CD4-positive, alpha-beta T cell (primary cell): Measurements from ENCODE around the gene CRCP. TPM values are rescaled to one million over a fixed set of nuclear protein-coding genes. Genes with fewer than 3 reads are reported as not detected.
"Not testable (repeated sequence)": the region's sequence is repeated elsewhere in the genome, so short reads cannot be mapped to it uniquely, and the experiment has no call there.

Experiments used
- ATAC-seq: fragments of 200-7000 bp; cut with Tn5 transposase; one replicate; pipeline ENCODE4 v1.10.0; 2022; ENCODE audit warnings: mild to moderate bottlenecking; ENCODE audit not compliant: poor library complexity
- CTCF ChIA-PET: fragments of 350-600 bp; sonication (Branson Sonifier 250); formaldehyde crosslinking; loops from one replicate; lab custom pipeline; 2021; ENCODE audit warnings: antibody characterized with exemption, inconsistent platforms; lab: Charles Lee
- POLR2A ChIA-PET: fragments of 350-600 bp; sonication (Branson Sonifier 250); formaldehyde crosslinking; loops from one replicate; lab custom pipeline; 2021; ENCODE audit warnings: antibody characterized with exemption, inconsistent platforms; lab: Charles Lee
- DNase-seq, 14 experiments: peaks; one replicate each; pipeline ENCODE4 v3.0.0-alpha.2; 2013 to 2020; ENCODE audit warnings: mixed read lengths in 2 of 14
- H3K27ac ChIP-seq, 2 donors: one replicate each; pipeline versions ENCODE4 v1.5.1 to v1.7.0; 2013; ENCODE audit warnings: low read length in 2 of 2, low read depth in 1 of 2, mild to moderate bottlenecking in 1 of 2
- H3K27me3 ChIP-seq, 2 experiments: 1 replicate in 1 of 2; 2 replicates in 1 of 2; pipeline versions ENCODE4 v1.6.1 to v1.7.0; 2013; ENCODE audit warnings: low read length in 2 of 2, control low read depth in 1 of 2, mild to moderate bottlenecking in 1 of 2, moderate library complexity in 1 of 2; ENCODE audit not compliant: insufficient read depth in 2 of 2, control insufficient read depth in 1 of 2
- H3K36me3 ChIP-seq: one replicate; pipeline ENCODE4 v1.6.1; 2013; ENCODE audit warnings: low read length, control low read depth; ENCODE audit not compliant: insufficient read depth
- H3K4me1 ChIP-seq: one replicate; pipeline ENCODE4 v1.6.1; 2013; ENCODE audit warnings: low read length, control low read depth; ENCODE audit not compliant: insufficient read depth
- H3K4me3 ChIP-seq: one replicate; pipeline ENCODE4 v1.5.1; 2013; ENCODE audit warnings: mild to moderate bottlenecking, low read length, moderate library complexity
- H3K9me3 ChIP-seq, 2 experiments: 1 replicate in 1 of 2; 2 replicates in 1 of 2; pipeline versions ENCODE4 v1.6.1 to v1.7.0; 2013; ENCODE audit warnings: low read length in 2 of 2, mild to moderate bottlenecking in 2 of 2, control low read depth in 1 of 2, moderate library complexity in 1 of 2; ENCODE audit not compliant: control insufficient read depth in 1 of 2, insufficient read depth in 1 of 2
- H3K27ac Mint-ChIP-seq: one replicate; pipeline ENCODE4 v1.8.0; 2020; ENCODE audit warnings: mixed read lengths
- H3K27me3 Mint-ChIP-seq: one replicate; pipeline ENCODE4 v1.8.0; 2021; ENCODE audit warnings: mixed read lengths
- H3K36me3 Mint-ChIP-seq: one replicate; pipeline ENCODE4 v1.8.0; 2021; ENCODE audit warnings: low read depth, mixed read lengths
- H3K4me1 Mint-ChIP-seq: one replicate; pipeline ENCODE4 v1.8.0; 2021; ENCODE audit warnings: low read depth, mixed read lengths
- H3K4me3 Mint-ChIP-seq: one replicate; pipeline ENCODE4 v1.8.0; 2020; ENCODE audit warnings: mild to moderate bottlenecking, mixed read lengths
- H3K9me3 Mint-ChIP-seq: one replicate; pipeline ENCODE4 v1.8.0; 2020; ENCODE audit warnings: mixed read lengths
- intact Hi-C, 2 experiments: fragments of 100-400 bp; cut with DNase I in 1 of 2; cut with micrococcal nuclease in 1 of 2; formaldehyde crosslinking; loops; one replicate each; pipeline versions ENCODE4 v1.15.1 to v1.9.0; 2023 to 2025; cut with DNase I, micrococcal nuclease
- total RNA-seq, 174 experiments: library from RNA in 2 of 174; stranded (reverse) in 2 of 174; gene quantifications; one replicate each; pipeline ENCODE4 v1.2.3 and lab custom pipeline; 2021 to 2026
- TF ChIP-seq, protein P1 (sequence below): fragments of 200-600 bp; IDR thresholded peaks from one replicate; pipeline ENCODE4 v1.8.0; 2022; ENCODE audit warnings: antibody characterized with exemption, mild to moderate bottlenecking

CRCP gene
- total RNA-seq, 2 experiments from 2014 or later = 29.2 to 29.4 TPM

DNA sequence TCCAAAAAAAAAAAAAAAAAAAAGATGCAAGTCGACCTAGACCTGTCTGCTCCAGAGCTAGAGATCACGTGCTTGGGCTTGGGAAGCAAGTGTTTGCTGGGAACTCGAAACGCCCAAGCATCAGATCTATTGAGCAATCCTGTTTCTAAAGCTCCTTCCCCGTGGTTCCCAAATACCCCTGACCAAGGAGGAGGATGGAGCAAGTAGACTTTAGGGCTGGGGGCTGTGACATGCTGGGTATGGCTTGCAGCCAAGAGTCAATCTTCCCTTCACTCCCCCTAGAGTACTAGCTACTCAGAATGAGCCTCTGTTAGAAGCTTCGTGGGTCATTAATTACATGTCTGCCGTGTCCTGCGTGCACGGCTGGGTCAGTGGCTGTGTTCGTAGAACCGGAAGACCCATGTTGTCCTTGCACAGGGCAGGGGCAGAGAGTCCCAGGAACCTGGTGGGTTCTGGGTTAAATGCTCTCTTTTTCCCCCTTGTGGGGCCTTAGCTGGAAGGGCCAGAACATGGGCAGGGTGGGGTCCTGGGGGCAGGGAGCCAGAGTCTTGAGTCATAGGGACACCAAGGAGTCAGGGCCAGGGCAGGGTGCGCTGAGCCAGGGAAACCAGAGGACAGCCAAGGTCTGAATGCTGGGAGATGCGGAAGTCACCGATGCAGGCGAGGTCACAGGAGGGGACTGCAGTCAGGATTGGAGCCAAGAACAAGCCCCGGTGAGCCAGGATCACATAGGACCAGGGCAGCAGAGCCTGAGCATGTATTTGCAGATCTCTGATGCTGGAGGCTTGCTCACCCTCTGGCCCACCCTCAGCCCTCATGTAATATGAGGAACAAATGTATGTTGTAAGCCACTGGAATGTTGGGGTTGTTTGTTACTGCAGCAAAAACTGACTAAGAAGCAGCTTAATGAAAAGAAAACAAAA lies 55.9 kb downstream of the CRCP start:
- Histone ChIP-seq H3K36me3 (no peaks in the 10 kb centered on the region), H3K4me1 (no peaks in the 10 kb centered on the region), H3K9me3 (no peaks in the 10 kb centered on the region), H3K27me3 (peaks cover 0 to 4% of the 10 kb centered on the region in 2 experiments), H3K27ac (no peak overlapping the region), H3K4me3 (no peak overlapping the region)
- H3K4me1 Mint-ChIP-seq = no peaks in the 10 kb centered on the region
- ChIA-PET POLR2A (no interaction called here), CTCF (interaction anchor here (0.7 kb wide), 1 partner anchor 80 kb away, joined by 4 read pairs; no protein-coding TSS in a partner anchor)
- no peak for ATAC-seq
- TF ChIP-seq, protein P1, sequence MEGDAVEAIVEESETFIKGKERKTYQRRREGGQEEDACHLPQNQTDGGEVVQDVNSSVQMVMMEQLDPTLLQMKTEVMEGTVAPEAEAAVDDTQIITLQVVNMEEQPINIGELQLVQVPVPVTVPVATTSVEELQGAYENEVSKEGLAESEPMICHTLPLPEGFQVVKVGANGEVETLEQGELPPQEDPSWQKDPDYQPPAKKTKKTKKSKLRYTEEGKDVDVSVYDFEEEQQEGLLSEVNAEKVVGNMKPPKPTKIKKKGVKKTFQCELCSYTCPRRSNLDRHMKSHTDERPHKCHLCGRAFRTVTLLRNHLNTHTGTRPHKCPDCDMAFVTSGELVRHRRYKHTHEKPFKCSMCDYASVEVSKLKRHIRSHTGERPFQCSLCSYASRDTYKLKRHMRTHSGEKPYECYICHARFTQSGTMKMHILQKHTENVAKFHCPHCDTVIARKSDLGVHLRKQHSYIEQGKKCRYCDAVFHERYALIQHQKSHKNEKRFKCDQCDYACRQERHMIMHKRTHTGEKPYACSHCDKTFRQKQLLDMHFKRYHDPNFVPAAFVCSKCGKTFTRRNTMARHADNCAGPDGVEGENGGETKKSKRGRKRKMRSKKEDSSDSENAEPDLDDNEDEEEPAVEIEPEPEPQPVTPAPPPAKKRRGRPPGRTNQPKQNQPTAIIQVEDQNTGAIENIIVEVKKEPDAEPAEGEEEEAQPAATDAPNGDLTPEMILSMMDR = no peak
- H3K27ac Mint-ChIP-seq = no peak overlapping the region
- DNase-seq = no peak
- H3K4me3 Mint-ChIP-seq = no peak overlapping the region
- H3K9me3 Mint-ChIP-seq = no peaks in the 10 kb centered on the region
- peaks cover 3% of the 10 kb centered on the region for H3K27me3 Mint-ChIP-seq
- H3K36me3 Mint-ChIP-seq = no peaks in the 10 kb centered on the region
- intact Hi-C loops = no loop called here

DNA sequence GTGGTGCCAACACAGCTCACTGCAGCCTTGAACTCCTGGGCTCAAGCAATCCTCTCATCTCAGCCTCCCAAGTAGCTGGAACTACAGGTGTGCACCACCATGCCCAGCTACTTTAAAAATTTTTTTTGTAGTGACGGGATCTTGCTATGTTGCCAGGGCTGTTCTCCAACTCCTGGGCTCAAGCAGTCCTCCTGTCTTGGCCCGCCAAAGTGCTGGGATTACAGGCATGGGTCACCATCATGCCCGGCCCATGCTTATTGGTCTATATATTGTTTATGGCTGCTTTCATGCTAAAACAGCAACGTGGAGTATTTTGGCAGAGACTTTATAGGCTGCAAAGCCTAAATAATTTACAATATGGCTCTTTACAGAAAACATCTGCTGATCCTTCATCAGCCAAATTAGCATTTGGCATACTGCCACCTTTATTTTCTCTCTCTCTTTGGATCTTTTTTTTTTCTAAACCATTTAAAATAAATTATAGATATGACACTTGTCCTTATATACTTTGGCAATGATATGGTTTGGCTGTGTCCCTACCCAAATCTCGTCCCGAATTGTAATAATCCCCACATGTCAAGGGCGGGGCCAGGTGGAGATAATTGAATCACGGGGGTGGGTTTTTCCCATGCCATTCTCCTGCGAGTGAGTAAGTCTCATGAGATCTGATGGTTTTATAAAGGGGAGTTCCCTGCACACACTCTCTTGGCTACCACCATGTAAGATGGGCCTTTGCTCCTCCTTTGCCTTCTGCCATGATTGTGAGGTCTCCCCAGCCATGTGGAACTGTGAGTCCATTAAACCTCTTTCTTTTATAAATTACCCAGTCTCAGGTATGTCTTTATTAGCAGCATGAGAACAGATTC lies 58.1 kb downstream of the CRCP start:
- H3K4me3 ChIP-seq, H3K27me3 Mint-ChIP-seq, CTCF ChIA-PET, H3K9me3 Mint-ChIP-seq, H3K36me3 ChIP-seq, POLR2A ChIA-PET, ATAC-seq, H3K4me3 Mint-ChIP-seq, H3K9me3 ChIP-seq, H3K36me3 Mint-ChIP-seq, H3K27ac ChIP-seq, H3K4me1 Mint-ChIP-seq, H3K27me3 ChIP-seq, H3K27ac Mint-ChIP-seq, DNase-seq, H3K4me1 ChIP-seq, intact Hi-C loops: not testable (repeated sequence)

DNA sequence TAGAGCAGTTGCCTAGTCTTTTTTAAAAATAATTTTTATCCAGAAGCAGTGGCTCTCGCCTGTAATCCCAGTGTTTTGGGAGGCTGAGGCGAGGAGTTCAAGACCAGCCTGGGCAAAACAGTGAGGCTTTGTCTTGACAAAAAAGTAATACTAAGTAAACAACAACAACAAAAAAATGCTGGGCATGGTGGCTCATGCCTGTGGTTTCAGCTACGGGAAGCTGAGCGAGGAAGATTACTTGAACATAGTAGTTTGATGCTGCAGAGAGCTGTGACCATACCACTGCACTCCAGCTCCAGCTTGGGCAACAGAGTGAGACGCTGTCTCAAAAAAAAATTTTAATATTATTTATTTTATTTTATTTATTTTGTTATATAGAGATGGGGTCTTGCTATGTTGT lies 59.2 kb downstream of the CRCP start:
- ATAC-seq (no peak), DNase-seq (no peak)
- Mint-ChIP-seq H3K4me3 (no peak overlapping the region), H3K36me3 (no peaks in the 10 kb centered on the region), H3K27me3 (peaks cover 3% of the 10 kb centered on the region), H3K9me3 (no peaks in the 10 kb centered on the region), H3K4me1 (no peaks in the 10 kb centered on the region), H3K27ac (no peak overlapping the region)
- Histone ChIP-seq H3K36me3 (no peaks in the 10 kb centered on the region), H3K4me1 (no peaks in the 10 kb centered on the region), H3K9me3 (peaks cover 0 to 3% of the 10 kb centered on the region in 2 experiments), H3K4me3 (no peak overlapping the region), H3K27me3 (peaks cover 0 to 4% of the 10 kb centered on the region in 2 experiments), H3K27ac (no peak overlapping the region)
- CTCF ChIA-PET = interaction anchor here (0.6 kb wide), 1 partner anchor 681 kb away, joined by 3 read pairs; no protein-coding TSS in a partner anchor
- POLR2A ChIA-PET = no interaction called here
- TF ChIP-seq, protein P1 = no peak
- intact Hi-C loops = no loop called here

DNA sequence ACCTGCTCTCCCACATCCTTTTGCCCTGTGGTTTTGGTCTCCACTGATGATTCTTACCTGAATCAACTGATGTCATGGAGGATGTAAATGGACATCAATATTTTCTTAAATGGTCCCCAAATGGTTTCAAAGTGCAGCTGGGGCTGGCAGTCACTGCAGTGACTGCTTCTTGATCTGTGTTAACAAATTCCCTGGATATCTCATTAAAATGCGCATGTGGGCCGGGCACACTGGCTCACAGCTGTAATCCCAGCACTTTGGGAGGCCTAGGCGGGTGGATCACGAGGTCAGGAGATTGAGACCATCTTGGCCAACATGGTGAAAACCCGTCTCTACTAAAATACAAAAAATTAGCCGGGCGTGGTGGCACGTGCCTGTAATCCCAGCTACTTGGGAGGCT lies 60.4 kb downstream of the CRCP start:
- H3K27ac Mint-ChIP-seq, intact Hi-C loops, H3K9me3 Mint-ChIP-seq, POLR2A ChIA-PET, H3K27ac ChIP-seq, H3K4me3 Mint-ChIP-seq, H3K4me3 ChIP-seq, H3K4me1 Mint-ChIP-seq, H3K36me3 ChIP-seq, DNase-seq, H3K36me3 Mint-ChIP-seq, CTCF ChIA-PET, H3K4me1 ChIP-seq, H3K9me3 ChIP-seq, H3K27me3 Mint-ChIP-seq, ATAC-seq, H3K27me3 ChIP-seq: not testable (repeated sequence)
